ENCODE results near the gene RHBDD3.

DNA sequence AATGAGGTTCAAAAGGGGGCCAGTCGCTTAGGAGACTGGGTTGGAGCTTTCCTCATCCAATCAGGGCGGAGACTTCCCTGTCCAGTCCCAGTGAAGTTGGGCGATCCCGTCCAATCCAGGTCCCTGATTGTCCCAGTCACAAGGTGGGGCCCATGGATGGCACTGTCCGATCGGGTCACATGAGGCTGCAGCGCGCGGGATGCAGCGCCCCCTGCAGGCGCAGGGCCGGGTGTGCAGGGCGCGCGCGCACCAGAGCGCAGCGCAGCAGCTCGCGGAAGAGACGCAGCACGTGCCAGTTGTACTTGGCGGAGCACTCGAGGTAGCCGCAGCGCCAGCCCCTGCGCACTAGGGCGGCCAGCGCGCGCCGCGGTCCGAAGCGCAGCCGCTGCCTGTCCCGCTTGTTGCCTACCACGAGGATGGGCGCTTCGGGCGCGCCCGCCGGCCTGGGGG is 45.4 kb upstream of the RHBDD3 start:
- TF ChIP-seq REST (IDR thresholded peaks at IDR 0.05; ENCODE audit: unreplicated experiment) (no peak), ZNF114 (CRISPR knock-in tag; IDR thresholded peaks at IDR 0.05) (no peak), EZH2 (IDR thresholded peaks at IDR 0.05; ENCODE audit: low read depth, unreplicated experiment) (no peak)
- TF ChIP-seq, protein P1, sequence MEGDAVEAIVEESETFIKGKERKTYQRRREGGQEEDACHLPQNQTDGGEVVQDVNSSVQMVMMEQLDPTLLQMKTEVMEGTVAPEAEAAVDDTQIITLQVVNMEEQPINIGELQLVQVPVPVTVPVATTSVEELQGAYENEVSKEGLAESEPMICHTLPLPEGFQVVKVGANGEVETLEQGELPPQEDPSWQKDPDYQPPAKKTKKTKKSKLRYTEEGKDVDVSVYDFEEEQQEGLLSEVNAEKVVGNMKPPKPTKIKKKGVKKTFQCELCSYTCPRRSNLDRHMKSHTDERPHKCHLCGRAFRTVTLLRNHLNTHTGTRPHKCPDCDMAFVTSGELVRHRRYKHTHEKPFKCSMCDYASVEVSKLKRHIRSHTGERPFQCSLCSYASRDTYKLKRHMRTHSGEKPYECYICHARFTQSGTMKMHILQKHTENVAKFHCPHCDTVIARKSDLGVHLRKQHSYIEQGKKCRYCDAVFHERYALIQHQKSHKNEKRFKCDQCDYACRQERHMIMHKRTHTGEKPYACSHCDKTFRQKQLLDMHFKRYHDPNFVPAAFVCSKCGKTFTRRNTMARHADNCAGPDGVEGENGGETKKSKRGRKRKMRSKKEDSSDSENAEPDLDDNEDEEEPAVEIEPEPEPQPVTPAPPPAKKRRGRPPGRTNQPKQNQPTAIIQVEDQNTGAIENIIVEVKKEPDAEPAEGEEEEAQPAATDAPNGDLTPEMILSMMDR (conservative IDR thresholded peaks at IDR 0.05; ENCODE audit: low read depth in 2 of 2), result peak; percentile 85 to 99
